Ovary (tissue), 9 donors: ENCODE results near the gene AOC2. TPM values are rescaled to one million over a fixed set of nuclear protein-coding genes. Genes with fewer than 3 reads are reported as not detected.

Experiments used
- DNase-seq, 5 donors: peaks; one replicate each; pipeline ENCODE4 v3.0.0-alpha.2; 2019 to 2020
- H3K27ac ChIP-seq, 2 donors: fragments of 200-600 bp; one replicate each; pipeline versions ENCODE4 v1.5.1 to v1.8.0; 2019 to 2022
- H3K27me3 ChIP-seq: fragments of 200-600 bp; one replicate; pipeline ENCODE4 v1.8.0; 2022
- H3K36me3 ChIP-seq: fragments of 200-600 bp; sonication (generic); one replicate; pipeline ENCODE4 v1.5.1; 2019
- H3K4me1 ChIP-seq: one replicate; pipeline ENCODE4 v1.8.1; 2013; ENCODE audit warnings: mild to moderate bottlenecking, moderate library complexity; ENCODE audit not compliant: insufficient read depth
- H3K4me3 ChIP-seq: fragments of 200-600 bp; sonication (generic); one replicate; pipeline ENCODE4 v1.5.1; 2017
- H3K9me3 ChIP-seq, 2 donors: fragments of 200-600 bp in 1 of 2; sonication (generic) in 1 of 2; one replicate each; pipeline versions ENCODE4 v1.5.1 to v1.8.1; 2013 to 2019; ENCODE audit warnings: mild to moderate bottlenecking in 1 of 2, moderate library complexity in 1 of 2
- EP300 ChIP-seq: sonication (generic); formaldehyde crosslinking; IDR thresholded peaks from one replicate; pipeline ENCODE4 v1.6.1; 2017; ENCODE audit warnings: antibody characterized with exemption
- POLR2A ChIP-seq: fragments of 450-650 bp; IDR thresholded peaks from one replicate; pipeline ENCODE4 v1.6.1; 2017; ENCODE audit warnings: antibody characterized with exemption, mild to moderate bottlenecking, moderate library complexity
- WGBS, 3 donors: extraction: QIAGEN DNeasy Blood & Tissue Kit in 1 of 3; methylation state at CpG; one replicate each; pipeline versions ENCODE4 v1.1.5 to v1.1.7; 2013 to 2017; 5-methylcytosine and 5-hydroxymethylcytosine counted together
- intact Hi-C, 4 donors: fragments of 100-400 bp; cut with DNase I; formaldehyde crosslinking; loops; one replicate each; pipeline versions ENCODE4 v1.11.0 to v1.15.1; 2022 to 2023
- polyA plus RNA-seq, 2 donors: library from polyadenylated mRNA; stranded (reverse); fragments of 200-250 nt in 1 of 2; fragments of 350-450 nt in 1 of 2; fragmentation: Illumina TruSeq in 1 of 2; extraction: RNeasy Lipid Tissue Mini Kit (QIAGEN cat#74804) in 1 of 2; gene quantifications; one replicate each; pipeline ENCODE4 v1.2.3, GENCODE V29; 2013 to 2014
- total RNA-seq, 7 donors: library from RNA; depleted of rRNA in 2 of 7; stranded (reverse); fragments of >200 nt in 2 of 7; fragmentation: NEBNext Ultra II Directional in 3 of 7; extraction: Animal tissue kit (Norgen Biotek cat#: 25700) in 3 of 7; gene quantifications; one replicate each; pipeline versions ENCODE4 v1.1.0 to v1.2.4, GENCODE V29; 2016 to 2023
- TF ChIP-seq, protein P1 (sequence below), 3 donors: fragments of 450-650 bp in 2 of 3; fragments of 200-600 bp in 1 of 3; IDR thresholded peaks; one replicate each; pipeline versions ENCODE4 v1.5.1 to v1.8.0; 2016 to 2022; ENCODE audit warnings: antibody characterized with exemption in 3 of 3, mild to moderate bottlenecking in 1 of 3
- donor health status: DM: no; HTN: no; CAD: no; lungs with moderate emphysema.
- donor health status: DM: no; HTN: no; CAD: no.
- donor health status: Bipolar disorder and iron deficiency.
- donor health status: DM: yes; HTN: yes; CAD: no.
- donor health status: DM: no; HTN: no; CAD: no.
- donor health status: DM: yes; HTN: yes; CAD: no.

AOC2 gene
- total and polyA plus RNA-seq, 9 donors: 0.40 to 6.3 (median 1.3) TPM

DNA sequence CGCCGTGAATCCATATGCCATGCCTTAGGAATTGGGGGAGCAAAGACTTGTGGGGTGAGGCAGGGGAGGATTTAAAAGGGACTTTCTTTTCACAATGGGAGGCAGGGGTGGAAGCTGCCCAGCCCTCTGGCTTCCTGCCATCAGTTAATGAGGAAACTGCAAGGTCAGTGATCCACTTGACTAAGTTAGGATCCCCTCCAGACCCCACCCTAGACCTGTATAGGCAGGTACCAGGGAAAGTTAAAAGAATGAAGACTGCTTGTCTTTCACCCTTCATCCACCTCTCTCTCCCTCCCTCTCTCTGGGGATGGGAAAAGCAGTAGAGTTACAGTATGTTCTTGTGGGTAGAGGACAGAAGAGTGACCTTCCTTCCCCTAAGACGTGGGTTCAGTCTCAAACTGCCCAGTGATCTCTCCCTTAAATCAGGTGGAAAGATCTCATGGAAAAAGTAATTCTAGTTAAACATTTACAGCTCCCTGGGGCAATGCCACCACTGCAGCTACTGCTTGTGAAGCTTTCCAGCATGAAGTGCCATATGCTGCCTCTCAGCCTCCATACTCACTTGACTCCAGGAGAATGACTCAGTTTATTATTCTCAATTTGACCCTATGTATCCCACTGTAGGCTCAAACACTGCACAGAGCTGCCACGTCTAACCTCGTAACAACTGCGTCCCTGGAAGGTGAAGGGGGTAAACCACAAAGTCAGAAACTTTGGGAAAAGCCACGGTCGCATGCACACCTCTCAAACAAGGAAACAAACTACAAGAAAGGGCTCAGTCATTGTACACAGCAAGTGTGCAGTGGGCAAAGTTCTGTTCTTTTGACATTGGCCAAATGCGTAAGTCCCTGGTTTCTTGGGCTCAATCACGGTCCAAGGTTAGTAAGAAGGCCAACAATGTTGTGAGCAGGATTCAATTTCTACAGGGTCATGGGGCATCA is 47.0 kb upstream of the AOC2 start:
- TF ChIP-seq POLR2A: no peak
- no peak for TF ChIP-seq EP300
- TF ChIP-seq, protein P1, sequence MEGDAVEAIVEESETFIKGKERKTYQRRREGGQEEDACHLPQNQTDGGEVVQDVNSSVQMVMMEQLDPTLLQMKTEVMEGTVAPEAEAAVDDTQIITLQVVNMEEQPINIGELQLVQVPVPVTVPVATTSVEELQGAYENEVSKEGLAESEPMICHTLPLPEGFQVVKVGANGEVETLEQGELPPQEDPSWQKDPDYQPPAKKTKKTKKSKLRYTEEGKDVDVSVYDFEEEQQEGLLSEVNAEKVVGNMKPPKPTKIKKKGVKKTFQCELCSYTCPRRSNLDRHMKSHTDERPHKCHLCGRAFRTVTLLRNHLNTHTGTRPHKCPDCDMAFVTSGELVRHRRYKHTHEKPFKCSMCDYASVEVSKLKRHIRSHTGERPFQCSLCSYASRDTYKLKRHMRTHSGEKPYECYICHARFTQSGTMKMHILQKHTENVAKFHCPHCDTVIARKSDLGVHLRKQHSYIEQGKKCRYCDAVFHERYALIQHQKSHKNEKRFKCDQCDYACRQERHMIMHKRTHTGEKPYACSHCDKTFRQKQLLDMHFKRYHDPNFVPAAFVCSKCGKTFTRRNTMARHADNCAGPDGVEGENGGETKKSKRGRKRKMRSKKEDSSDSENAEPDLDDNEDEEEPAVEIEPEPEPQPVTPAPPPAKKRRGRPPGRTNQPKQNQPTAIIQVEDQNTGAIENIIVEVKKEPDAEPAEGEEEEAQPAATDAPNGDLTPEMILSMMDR (IDR thresholded peaks at IDR 0.05): no peak
- no peak for DNase-seq
- peaks cover 10% of the 10 kb centered on the region for H3K4me1 ChIP-seq
- intact Hi-C loops: no loop called here
- H3K27me3 ChIP-seq: no peaks in the 10 kb centered on the region
- peak overlapping the region; percentile 85 for H3K4me3 ChIP-seq
- H3K9me3 ChIP-seq: no peaks in the 10 kb centered on the region
- H3K27ac ChIP-seq: no peak overlapping the region
- H3K36me3 ChIP-seq: no peaks in the 10 kb centered on the region
- WGBS, 3 donors: 72 to 78% (median 75%) methylated on average over 10 of the region's 10 CpGs

GRCh38 chr17:42798011-42798382 is 46.4 kb upstream of the AOC2 start:
- Histone ChIP-seq H3K27me3 (no peaks in the 10 kb centered on the region), H3K36me3 (no peaks in the 10 kb centered on the region), H3K4me1 (peaks cover 10% of the 10 kb centered on the region), H3K4me3 (peak overlapping the region; percentile 85), H3K9me3 (no peaks in the 10 kb centered on the region), H3K27ac (peak overlapping the region; percentile 32 to 62)
- intact Hi-C loops: no loop called here
- DNase-seq: no peak
- TF ChIP-seq, protein P1 (IDR thresholded peaks at IDR 0.05): no peak
- TF ChIP-seq EP300 (no peak), POLR2A (no peak)
- WGBS, 3 donors: 5 to 17% (median 8%) methylated on average over 10 of the region's 10 CpGs

DNA sequence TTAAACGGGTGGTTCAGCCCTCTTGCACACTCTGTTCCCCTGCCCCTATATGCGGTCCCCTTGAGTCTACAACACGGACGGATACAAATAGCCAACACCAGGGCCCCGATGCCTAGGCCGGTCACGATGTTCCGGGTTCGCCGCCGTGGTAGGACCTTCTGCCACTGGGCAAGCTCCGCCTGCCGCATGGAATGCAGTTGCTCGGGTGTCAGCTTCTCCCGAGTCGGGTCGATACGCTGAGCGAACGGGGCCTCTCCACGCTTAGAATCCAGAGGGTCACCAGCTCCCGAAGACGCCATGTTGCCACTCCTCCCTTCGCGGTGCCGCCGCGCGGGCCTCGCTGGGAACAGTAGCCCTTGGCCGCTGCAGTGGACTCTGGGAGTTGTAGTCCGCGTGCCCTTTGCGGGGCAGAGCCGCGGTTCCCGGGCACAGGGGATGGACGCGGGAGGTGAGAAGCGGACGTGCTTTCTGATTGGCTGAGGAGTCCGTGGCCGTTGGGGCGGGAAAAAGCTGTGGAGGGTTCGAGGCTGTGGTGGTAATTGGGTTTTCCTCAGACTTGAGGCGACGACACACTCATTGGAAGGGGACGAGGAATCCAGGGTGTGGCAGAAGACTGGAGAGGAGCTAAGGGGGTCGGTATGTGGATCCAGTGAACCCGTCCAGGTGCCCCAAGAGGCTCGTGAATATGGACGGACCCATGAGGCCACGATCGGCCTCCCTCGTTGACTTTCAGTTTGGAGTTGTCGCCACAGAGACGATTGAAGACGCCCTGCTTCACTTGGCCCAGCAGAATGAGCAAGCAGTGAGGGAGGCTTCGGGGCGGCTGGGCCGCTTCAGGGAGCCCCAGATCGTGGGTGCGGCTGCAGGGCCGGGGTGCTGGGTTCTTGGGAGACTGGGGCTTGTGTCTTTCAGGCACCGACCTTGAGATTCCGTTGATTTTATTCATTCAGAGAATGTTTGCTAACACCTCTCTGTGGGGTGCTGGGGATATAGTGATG is 45.7 kb upstream of the AOC2 start, which contains the start of the genes CNTD1 and COA3:
CNTD1 (plus strand) TSS at position 479 of the 998 bp plus-strand sequence; CDS start at position 686, 207 bp downstream.
COA3 (minus strand) TSS at position 322 of the 998 bp plus-strand sequence; CDS start at position 299, 23 bp downstream.
- H3K4me3 ChIP-seq: peak within 1 kb of the TSS; percentile 85
- H3K4me1 ChIP-seq: peaks cover 10% of the 10 kb centered on the region
- intact Hi-C loops: no loop called here

More for the DNA sequence above, 45.7 kb upstream of the AOC2 start, which contains the start of the genes CNTD1 and COA3:
- no peaks in the 10 kb centered on the region for H3K9me3 ChIP-seq
- TF ChIP-seq, protein P1 (IDR thresholded peaks at IDR 0.05): peak in 1 of 3 donors; percentile 18
- TF ChIP-seq POLR2A (no peak), EP300 (no peak)
- H3K36me3 ChIP-seq: no peaks in the 10 kb centered on the region
- peak; percentile 82 to 89 (median 86) for DNase-seq
- H3K27me3 ChIP-seq: no peaks in the 10 kb centered on the region
- 24 to 27% (median 25%) methylated on average over 63 to 66 of the region's 66 CpGs for WGBS, 3 donors
- peak within 1 kb of the TSS; percentile 32 to 62 for H3K27ac ChIP-seq
